Mesenchymal stem cell (in vitro differentiated cells and primary cell): ENCODE data around the gene IFNA7.
A peak's percentile ranks its signal among the peaks of the same experiment; 100 is the strongest.
"Not testable (repeated sequence)": the region's sequence is repeated elsewhere in the genome, so short reads cannot be mapped to it uniquely, and the experiment has no call there.

ENCODE experiments used
- DNase-seq: peaks from one replicate; pipeline ENCODE4 v3.0.0-alpha.2; 2013
- H2AFZ ChIP-seq: one replicate; pipeline ENCODE4 v1.6.1; 2013; ENCODE audit warnings: low read depth, mild to moderate bottlenecking, control low read depth, inconsistent platforms, low read length, moderate library complexity
- H2AK5ac ChIP-seq: 2 replicates; pipeline ENCODE4 v1.6.1; 2013; ENCODE audit warnings: low read length, moderate library complexity, mild to moderate bottlenecking, inconsistent platforms; ENCODE audit not compliant: severe bottlenecking
- H2BK120ac ChIP-seq: one replicate; pipeline ENCODE4 v1.6.1; 2013; ENCODE audit warnings: low read depth, mild to moderate bottlenecking, inconsistent platforms, low read length, moderate library complexity
- H2BK12ac ChIP-seq, 2 experiments: one replicate each; pipeline ENCODE4 v1.6.1; 2013; ENCODE audit warnings: inconsistent platforms in 2 of 2, low read length in 2 of 2, mild to moderate bottlenecking in 2 of 2, moderate library complexity in 2 of 2, control low read depth in 1 of 2
- H2BK15ac ChIP-seq: one replicate; pipeline ENCODE4 v1.6.1; 2013; ENCODE audit warnings: mild to moderate bottlenecking, low read depth, inconsistent platforms; ENCODE audit not compliant: poor library complexity, severe bottlenecking
- H2BK5ac ChIP-seq: 2 replicates; pipeline ENCODE4 v1.6.1; 2013; ENCODE audit warnings: low read depth, mild to moderate bottlenecking, low read length, control low read depth, inconsistent platforms; ENCODE audit not compliant: poor library complexity, severe bottlenecking
- H3K14ac ChIP-seq, 2 experiments: one replicate each; pipeline ENCODE4 v1.6.1; 2013; ENCODE audit warnings: inconsistent platforms in 2 of 2, low read length in 2 of 2, control low read depth in 1 of 2, mild to moderate bottlenecking in 1 of 2, moderate library complexity in 1 of 2
- H3K18ac ChIP-seq, 2 experiments: one replicate each; pipeline ENCODE4 v1.6.1; 2013; ENCODE audit warnings: inconsistent platforms in 2 of 2, low read length in 2 of 2, control low read depth in 1 of 2, low read depth in 1 of 2, mild to moderate bottlenecking in 1 of 2
- H3K23ac ChIP-seq, 2 experiments: one replicate each; pipeline ENCODE4 v1.6.1; 2013; ENCODE audit warnings: inconsistent platforms in 2 of 2, low read length in 2 of 2, mild to moderate bottlenecking in 2 of 2, moderate library complexity in 2 of 2, control low read depth in 1 of 2
- H3K27ac ChIP-seq: 2 replicates; pipeline ENCODE4 v1.5.1; 2013; ENCODE audit warnings: mild to moderate bottlenecking, moderate library complexity, low read length, control low read depth, inconsistent platforms; ENCODE audit not compliant: poor library complexity, severe bottlenecking
- H3K27me3 ChIP-seq, 2 experiments: 2 replicates each; pipeline versions ENCODE4 v1.6.1 to v1.7.0; 2013; ENCODE audit warnings: low read length in 2 of 2, mild to moderate bottlenecking in 2 of 2, moderate library complexity in 2 of 2, control low read depth in 1 of 2, inconsistent platforms in 1 of 2; ENCODE audit not compliant: control insufficient read depth in 1 of 2, insufficient read depth in 1 of 2
- H3K36me3 ChIP-seq, 2 experiments: 2 replicates each; pipeline versions ENCODE4 v1.6.1 to v1.7.0; 2013; ENCODE audit warnings: low read length in 2 of 2, control low read depth in 1 of 2, inconsistent platforms in 1 of 2, low read depth in 1 of 2, mild to moderate bottlenecking in 1 of 2; ENCODE audit not compliant: insufficient read depth in 2 of 2, control insufficient read depth in 1 of 2
- H3K4ac ChIP-seq, 2 experiments: one replicate each; pipeline ENCODE4 v1.6.1; 2013; ENCODE audit warnings: inconsistent platforms in 2 of 2, low read length in 2 of 2, mild to moderate bottlenecking in 2 of 2, moderate library complexity in 2 of 2, control low read depth in 1 of 2, low read depth in 1 of 2
- H3K4me1 ChIP-seq: 2 replicates; pipeline ENCODE4 v1.6.1; 2013; ENCODE audit warnings: low read depth, low read length, control low read depth; ENCODE audit not compliant: control insufficient read depth, insufficient read depth
- H3K4me2 ChIP-seq: 2 replicates; pipeline ENCODE4 v1.6.1; 2013; ENCODE audit warnings: low read length, mild to moderate bottlenecking, inconsistent platforms; ENCODE audit not compliant: poor library complexity, severe bottlenecking
- H3K4me3 ChIP-seq, 2 experiments: 2 replicates each; pipeline versions ENCODE4 v1.5.1 to v1.7.0; 2013; ENCODE audit warnings: low read length in 2 of 2, mild to moderate bottlenecking in 2 of 2, control low read depth in 1 of 2, low read depth in 1 of 2; ENCODE audit not compliant: insufficient read depth in 1 of 2
- H3K79me1 ChIP-seq: replicated peaks from 2 replicates; pipeline ENCODE4 v1.6.1; 2013; ENCODE audit warnings: mild to moderate bottlenecking, control low read depth, low read length, inconsistent platforms; ENCODE audit not compliant: poor library complexity, severe bottlenecking
- H3K9ac ChIP-seq: 2 replicates; pipeline ENCODE4 v1.7.0; 2013; ENCODE audit warnings: mild to moderate bottlenecking, low read length, moderate library complexity
- H3K9me3 ChIP-seq: 2 replicates; pipeline ENCODE4 v1.7.0; 2013; ENCODE audit warnings: mild to moderate bottlenecking, low read length; ENCODE audit not compliant: control insufficient read depth
- H4K8ac ChIP-seq: one replicate; pipeline ENCODE4 v1.6.1; 2013; ENCODE audit warnings: inconsistent platforms, mild to moderate bottlenecking, low read length, moderate library complexity
- H4K91ac ChIP-seq: one replicate; pipeline ENCODE4 v1.6.1; 2013; ENCODE audit warnings: mild to moderate bottlenecking, low read length, inconsistent platforms
- WGBS: methylation state at CpG from one replicate; pipeline ENCODE4 v1.1.7; 2013; ENCODE audit warnings: mixed read lengths; 5-methylcytosine and 5-hydroxymethylcytosine counted together

Gene IFNA7

GRCh38 chr9:21239911-21240310 lies 37.9 kb upstream of the IFNA7 start, which contains the start of gene IFNA14:
IFNA14 (minus strand) TSS chr9:21240005; CDS start chr9:21239935, 70 bp downstream.
- no peaks in the 10 kb centered on the region for H3K9me3 ChIP-seq
- no peak within 1 kb of the TSS for H2AK5ac ChIP-seq
- no peak for DNase-seq
- H4K91ac ChIP-seq, result no peak within 1 kb of the TSS
- H3K18ac ChIP-seq, result no peak within 1 kb of the TSS
- no peaks in the 10 kb centered on the region for H3K4me1 ChIP-seq
- H2BK120ac ChIP-seq, result no peak within 1 kb of the TSS
- H2BK12ac ChIP-seq, result no peak within 1 kb of the TSS
- no peaks in the 10 kb centered on the region for H3K79me1 ChIP-seq
- H3K14ac ChIP-seq, result no peak within 1 kb of the TSS
- H3K27me3 ChIP-seq, result peaks cover 5 to 6% of the 10 kb centered on the region in 2 experiments
- H2AFZ ChIP-seq, result no peak within 1 kb of the TSS
- no peak within 1 kb of the TSS for H3K4ac ChIP-seq
- WGBS, result 89% methylated on average over 2 of the region's 2 CpGs
- no peak within 1 kb of the TSS for H3K4me2 ChIP-seq
- H3K36me3 ChIP-seq, result no peaks in the 10 kb centered on the region
- no peak within 1 kb of the TSS for H3K27ac ChIP-seq
- no peak within 1 kb of the TSS for H4K8ac ChIP-seq
- H2BK5ac ChIP-seq, result no peak within 1 kb of the TSS
- H2BK15ac ChIP-seq, result no peak within 1 kb of the TSS
- H3K23ac ChIP-seq, result no peak within 1 kb of the TSS
- no peak within 1 kb of the TSS for H3K9ac ChIP-seq
- H3K4me3 ChIP-seq, result no peak within 1 kb of the TSS

- H2BK12ac ChIP-seq, H2BK120ac ChIP-seq, H3K18ac ChIP-seq, H3K4ac ChIP-seq, H3K79me1 ChIP-seq, H2AFZ ChIP-seq, H2BK5ac ChIP-seq, H3K9me3 ChIP-seq, H3K4me3 ChIP-seq, DNase-seq, H3K14ac ChIP-seq, H3K9ac ChIP-seq, H4K8ac ChIP-seq, H2AK5ac ChIP-seq, H2BK15ac ChIP-seq, H4K91ac ChIP-seq, H3K36me3 ChIP-seq, H3K27ac ChIP-seq, H3K23ac ChIP-seq, H3K4me2 ChIP-seq, H3K4me1 ChIP-seq: not testable (repeated sequence)
- H3K27me3 ChIP-seq, result peaks cover 14 to 18% of the 10 kb centered on the region in 2 experiments
- no CpG with 5 or more reads among the region's 1 CpG for WGBS
Observed at GRCh38 chr9:21236360-21236714, 34.3 kb upstream of the IFNA7 start.

GRCh38 chr9:21235468-21236359 lies 33.7 kb upstream of the IFNA7 start:
- not testable (repeated sequence) for H3K27ac ChIP-seq, H3K79me1 ChIP-seq, H3K23ac ChIP-seq, H3K18ac ChIP-seq, H4K91ac ChIP-seq, H3K4me2 ChIP-seq, H3K36me3 ChIP-seq, H3K4me3 ChIP-seq, H3K14ac ChIP-seq, H2BK15ac ChIP-seq, H2BK120ac ChIP-seq, H3K4me1 ChIP-seq, H4K8ac ChIP-seq, H2BK12ac ChIP-seq, H2AFZ ChIP-seq, H2AK5ac ChIP-seq, H2BK5ac ChIP-seq, H3K9me3 ChIP-seq, H3K4ac ChIP-seq
- peak; percentile 34 for DNase-seq
- 55% methylated on average over 4 of the region's 8 CpGs for WGBS
- Histone ChIP-seq H3K27me3 (peaks cover 14 to 18% of the 10 kb centered on the region in 2 experiments), H3K9ac (peak overlapping the region; percentile 53)

- Histone ChIP-seq H3K27ac (no peak overlapping the region), H3K23ac (no peak overlapping the region), H2AK5ac (no peak overlapping the region), H3K4me2 (no peak overlapping the region), H2BK5ac (no peak overlapping the region), H3K14ac (no peak overlapping the region), H2BK12ac (no peak overlapping the region), H4K8ac (no peak overlapping the region), H3K9ac (no peak overlapping the region), H3K4ac (no peak overlapping the region), H3K18ac (no peak overlapping the region), H4K91ac (no peak overlapping the region), H3K27me3 (peaks cover 8 to 12% of the 10 kb centered on the region in 2 experiments), H2AFZ (no peak overlapping the region), H3K36me3 (no peaks in the 10 kb centered on the region), H3K79me1 (no peaks in the 10 kb centered on the region), H3K4me3 (no peak overlapping the region), H2BK15ac (no peak overlapping the region), H3K9me3 (no peaks in the 10 kb centered on the region), H2BK120ac (no peak overlapping the region), H3K4me1 (no peaks in the 10 kb centered on the region)
- DNase-seq, result no peak
- WGBS, result 57% methylated on average over 4 of the region's 4 CpGs
Observed at GRCh38 chr9:21234153-21234687, 32.2 kb upstream of the IFNA7 start.
